Dedifferentiated amniotic fluid mesenchymal stem cell (primary cell): ENCODE results near the gene TMEM165.
"Not testable (repeated sequence)": the region's sequence is repeated elsewhere in the genome, so short reads cannot be mapped to it uniquely, and the experiment has no call there.

Source experiments
- DNase-seq: peaks from one replicate; pipeline ENCODE4 v3.0.0-alpha.2; 2016; ENCODE audit errors: extremely low spot score

TMEM165 gene, protein sequence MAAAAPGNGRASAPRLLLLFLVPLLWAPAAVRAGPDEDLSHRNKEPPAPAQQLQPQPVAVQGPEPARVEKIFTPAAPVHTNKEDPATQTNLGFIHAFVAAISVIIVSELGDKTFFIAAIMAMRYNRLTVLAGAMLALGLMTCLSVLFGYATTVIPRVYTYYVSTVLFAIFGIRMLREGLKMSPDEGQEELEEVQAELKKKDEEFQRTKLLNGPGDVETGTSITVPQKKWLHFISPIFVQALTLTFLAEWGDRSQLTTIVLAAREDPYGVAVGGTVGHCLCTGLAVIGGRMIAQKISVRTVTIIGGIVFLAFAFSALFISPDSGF

DNA sequence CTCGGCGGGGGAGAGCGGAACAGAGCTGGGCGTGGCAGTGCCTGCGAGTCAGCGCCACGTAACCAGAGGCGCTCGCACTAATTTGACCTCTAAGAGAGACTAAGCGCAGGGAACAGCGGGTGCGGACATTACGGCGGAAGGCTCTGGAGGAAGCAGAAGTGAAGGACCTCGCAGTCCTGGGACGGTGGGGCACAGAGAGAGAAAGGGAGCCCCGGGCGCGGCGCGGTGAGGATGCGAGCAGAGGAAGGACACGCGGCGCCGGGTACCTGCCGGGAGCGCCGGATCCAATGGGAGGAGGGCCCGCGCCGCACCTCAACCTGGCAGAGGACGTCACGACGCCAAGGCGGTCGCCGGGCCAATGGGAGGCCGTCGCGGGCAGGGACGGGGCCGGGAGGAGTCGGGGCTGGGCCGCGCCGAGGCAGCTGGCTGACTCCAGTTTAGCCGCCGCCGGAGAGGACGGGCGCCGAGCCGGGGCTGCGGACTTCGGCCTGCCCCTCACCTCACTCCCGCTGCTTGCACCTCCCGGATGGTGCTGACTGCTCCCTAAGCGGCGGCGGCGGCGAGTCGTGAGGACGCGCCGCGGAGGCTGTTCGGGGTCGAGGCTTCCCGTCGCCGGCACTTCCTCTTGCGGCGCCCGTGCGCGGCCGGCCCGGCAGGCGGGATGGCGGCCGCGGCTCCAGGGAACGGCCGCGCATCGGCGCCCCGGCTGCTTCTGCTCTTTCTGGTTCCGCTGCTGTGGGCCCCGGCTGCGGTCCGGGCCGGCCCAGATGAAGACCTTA lies at the start of gene TMEM165:
TMEM165 (plus strand) TSS at position 429 of the 779 bp plus-strand sequence; CDS start at position 662, 233 bp downstream.
- peak; percentile 72 for DNase-seq

DNA sequence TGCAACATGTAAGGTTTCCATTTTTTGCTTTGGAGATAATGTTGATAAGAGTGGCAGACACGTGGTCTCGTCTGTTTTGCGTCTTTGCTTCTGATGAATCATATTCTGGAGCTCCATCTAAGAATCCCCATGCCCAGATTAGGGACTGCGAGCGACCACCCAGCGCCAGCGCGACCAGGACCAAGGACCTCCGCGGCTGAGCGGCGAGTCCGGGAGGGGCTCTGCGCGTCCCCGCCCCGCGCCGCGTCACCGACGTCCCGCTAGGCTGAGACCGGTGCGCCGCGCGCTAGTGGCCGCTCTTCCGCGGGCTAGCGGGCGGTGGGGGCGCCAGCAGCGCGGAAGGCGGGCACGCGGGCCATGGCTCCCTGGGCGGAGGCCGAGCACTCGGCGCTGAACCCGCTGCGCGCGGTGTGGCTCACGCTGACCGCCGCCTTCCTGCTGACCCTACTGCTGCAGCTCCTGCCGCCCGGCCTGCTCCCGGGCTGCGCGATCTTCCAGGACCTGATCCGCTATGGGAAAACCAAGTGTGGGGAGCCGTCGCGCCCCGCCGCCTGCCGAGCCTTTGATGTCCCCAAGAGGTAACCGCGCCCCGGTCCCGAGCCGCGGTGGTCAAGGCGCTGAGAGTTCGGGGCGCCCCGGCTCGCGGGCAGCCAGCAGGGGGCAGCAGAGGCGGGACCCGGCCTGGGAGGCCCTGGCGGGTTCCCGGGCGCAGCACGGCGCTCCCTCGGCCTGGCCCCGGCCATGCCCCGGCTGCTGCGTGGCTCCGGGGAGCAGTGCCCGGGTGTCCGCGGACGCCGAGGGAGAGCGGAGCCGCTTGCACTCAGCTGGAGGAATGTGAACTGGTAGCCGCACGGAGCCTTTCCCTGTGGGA lies 49.5 kb upstream of the TMEM165 start, which contains the start of gene SRD5A3:
SRD5A3 (plus strand) TSS at position 263 of the 871 bp plus-strand sequence; CDS start at position 358, 95 bp downstream.
- DNase-seq = peak; percentile 66

DNA sequence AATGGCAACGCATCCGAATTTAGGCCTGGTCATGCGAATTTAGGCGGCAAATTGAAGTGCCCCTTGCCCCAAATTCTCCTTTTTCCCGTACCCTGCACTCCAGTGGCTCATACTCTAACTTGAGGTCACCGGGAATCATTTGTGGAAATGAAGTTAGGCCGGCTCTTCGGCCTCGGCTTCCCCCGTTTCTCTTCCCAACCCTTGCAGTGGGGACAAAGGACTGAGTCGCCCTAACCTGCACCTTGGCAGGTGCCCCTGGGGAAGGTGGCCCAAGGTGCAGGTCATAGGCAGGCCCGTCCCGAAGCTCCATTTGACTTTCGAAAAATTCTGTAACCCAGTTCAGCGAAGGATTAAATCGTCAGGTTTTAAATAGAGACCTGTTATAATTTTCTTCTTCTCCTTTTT lies 48.9 kb upstream of the TMEM165 start:
- no peak for DNase-seq

DNA sequence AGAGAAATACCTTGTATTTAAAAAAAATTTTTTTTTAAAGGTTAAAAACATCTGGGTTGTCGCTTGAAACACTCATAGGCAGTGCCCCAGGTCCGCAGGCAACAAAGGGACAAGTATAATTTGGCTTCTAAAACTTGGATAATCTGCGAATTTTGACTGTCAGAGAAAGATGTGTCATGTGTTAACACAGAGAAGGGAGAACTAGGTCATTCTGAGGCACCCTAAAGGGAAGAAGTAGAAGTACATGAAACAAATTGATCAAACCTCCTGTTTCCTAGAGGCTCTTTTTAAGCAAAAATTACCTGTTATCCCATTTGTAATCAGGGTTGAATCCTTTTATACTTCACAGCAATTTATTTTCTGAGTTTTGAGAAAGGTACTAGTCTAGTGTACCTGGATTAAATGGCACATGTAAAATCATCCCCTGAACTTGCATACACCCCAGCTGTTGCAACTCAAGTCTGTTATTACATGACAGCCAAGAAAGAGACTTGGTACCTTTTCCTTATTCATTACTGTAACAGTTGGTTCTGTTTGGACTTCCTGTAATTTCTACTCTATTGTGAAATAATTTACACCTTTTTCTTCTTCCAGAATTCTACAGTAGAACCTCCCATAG lies 48.0 kb upstream of the TMEM165 start:
- no peak for DNase-seq

DNA sequence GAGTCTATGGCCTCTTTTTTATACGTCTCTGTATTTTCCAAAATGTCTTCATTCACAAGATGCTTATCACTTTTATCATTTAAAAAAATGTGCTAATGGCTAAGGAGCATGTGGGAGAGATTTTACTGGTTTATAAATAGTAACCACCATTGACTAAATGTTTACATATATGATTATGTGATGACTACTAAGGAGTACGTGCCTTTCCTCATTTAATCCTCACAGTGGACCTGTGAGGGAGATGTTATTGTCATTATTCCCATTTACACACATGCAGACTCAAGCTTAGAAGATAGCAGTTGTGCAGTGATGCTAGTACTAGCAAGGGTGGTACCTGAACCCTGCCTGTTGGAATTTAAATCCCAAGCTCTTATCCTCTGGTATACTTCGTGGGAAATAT lies 47.3 kb upstream of the TMEM165 start:
- no peak for DNase-seq

DNA sequence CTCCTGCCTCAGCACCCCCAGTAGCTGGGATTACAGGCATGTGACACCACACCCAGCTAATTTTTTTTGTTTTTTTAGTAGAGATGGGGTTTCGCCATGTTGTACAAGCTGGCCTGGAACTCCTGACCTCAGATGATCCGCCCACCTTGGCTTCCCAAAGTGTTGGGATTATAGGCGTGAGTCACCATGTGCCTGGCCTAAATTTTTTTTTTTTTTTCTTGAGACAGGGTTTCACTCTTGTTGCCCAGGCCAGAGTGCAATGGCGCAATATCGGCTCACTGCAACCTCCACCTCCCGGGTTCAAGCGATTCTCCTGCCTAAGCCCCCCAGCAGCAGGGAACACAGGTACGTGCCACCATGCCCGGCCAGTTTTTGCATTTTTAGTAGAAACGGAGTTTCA lies 44.9 kb upstream of the TMEM165 start:
- not testable (repeated sequence) for DNase-seq

DNA sequence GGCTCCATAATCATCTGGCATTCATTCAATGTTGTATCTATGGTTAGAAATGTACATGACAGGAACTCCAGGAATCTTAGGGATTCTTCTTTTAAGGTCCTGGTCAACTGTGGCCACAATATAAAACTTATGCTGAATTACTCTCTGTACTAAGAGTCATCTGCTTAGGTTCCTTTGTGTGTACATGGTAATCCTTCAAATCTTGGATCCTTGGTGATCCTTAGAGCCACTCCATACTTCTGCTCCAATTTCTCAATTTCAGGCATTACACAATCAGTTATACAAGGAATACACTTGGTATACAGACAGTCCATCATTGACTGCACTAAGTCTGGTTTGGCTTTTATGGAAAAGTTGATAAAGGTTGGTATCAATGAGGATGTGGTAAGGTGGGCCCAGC lies 43.9 kb upstream of the TMEM165 start:
- DNase-seq = no peak

DNA sequence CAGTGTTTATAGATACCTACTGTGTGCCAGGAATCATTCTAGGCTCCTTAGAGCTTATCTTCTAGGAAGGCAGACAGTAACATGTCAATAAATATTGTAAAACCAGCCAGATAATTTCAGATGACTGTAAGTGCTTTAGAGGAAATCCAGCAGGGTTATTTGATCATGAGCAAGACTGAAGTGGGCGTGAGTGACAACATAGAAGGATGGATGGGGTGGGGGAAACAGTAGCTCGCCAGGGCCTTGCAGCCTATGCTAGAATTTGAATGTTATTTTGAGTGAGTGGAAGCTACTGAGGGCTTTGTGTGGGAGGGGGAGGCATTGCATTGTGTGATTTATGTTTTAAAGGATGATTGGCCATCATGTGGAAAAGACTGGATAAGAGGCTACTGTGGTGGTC lies 43.0 kb upstream of the TMEM165 start:
- DNase-seq = no peak

DNA sequence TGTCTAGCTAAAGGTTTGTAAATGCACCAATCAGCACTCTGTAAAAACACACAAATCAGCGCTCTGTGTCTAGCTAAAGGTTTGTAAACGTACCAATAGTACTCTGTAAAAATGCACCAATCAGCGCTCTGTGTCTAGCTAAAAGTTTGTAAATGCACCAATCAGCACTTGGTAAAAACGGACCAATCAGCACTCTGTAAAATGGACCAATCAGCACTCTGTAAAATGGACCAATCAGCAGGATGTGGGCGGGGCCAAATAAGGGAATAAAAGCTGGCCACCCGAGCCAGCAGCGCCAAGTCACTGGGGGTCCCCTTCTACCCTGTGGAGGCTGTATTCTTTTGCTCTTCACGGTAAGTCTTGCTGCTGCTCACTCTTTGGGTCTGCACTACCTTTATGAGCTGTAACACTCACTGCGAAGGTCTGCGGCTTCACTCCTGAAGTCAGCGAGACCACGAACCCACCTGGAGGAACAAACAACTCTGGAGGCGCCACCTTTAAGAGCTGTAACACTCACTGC lies 42.5 kb upstream of the TMEM165 start:
- not testable (repeated sequence) for DNase-seq

DNA sequence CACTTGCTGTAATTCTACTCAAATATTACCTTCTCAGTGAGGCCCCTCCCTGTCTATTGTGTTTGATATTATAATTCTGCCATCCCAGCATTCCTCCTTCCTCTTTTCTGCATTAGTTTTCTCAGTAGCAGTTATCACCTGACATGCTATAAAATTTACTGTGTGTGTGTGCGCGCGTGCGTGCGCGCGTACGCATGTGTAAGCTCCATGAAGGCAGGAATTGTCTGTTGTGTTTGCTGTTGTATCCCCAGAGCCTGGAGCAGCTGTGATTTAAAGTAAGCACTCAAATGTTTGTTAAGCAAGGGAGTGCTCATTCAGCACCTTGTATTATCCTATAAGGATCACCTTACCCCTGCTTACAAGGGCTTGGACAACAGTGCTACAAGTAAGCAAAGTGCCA lies 41.1 kb upstream of the TMEM165 start:
- no peak for DNase-seq

DNA sequence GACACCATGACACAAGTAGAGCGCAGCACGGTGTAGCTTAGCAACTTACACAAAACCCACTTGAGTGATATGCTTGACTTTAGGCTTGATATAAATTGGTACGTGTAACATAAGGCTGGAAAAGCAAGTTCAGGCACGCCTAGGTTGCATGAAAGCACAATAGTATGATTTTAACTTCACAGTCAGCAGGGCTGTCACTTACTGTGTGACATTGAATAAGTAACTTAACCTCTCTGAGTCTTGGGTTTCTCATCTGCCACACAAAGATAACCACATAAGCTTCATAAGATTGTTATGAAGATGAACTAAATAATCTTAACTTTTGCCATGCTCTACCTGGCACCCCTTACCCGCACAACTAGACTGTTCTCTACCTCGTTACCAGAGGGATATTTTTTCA lies 40.2 kb upstream of the TMEM165 start:
- no peak for DNase-seq

DNA sequence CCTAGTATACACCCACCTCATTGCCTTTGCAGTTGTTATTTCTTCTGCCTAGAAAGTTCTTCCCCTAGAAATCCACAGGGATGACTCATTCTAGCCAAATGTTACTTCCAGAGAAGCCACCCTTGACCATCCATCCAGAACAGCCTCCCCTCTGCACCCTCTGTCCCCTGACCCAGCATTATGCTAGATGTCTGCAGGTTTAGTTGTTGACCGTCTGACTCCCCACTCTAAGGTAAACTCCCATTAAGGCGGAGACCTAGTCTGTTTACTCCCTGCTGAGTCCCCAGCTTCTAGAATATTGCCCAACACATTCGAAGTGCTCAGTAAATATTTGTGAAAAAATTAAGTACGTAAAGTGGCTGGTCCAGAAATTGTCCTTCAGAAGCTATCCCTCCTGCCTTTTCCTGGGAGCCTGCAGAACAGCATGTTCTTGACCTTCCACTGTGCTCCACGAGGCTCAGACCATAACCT lies 38.7 kb upstream of the TMEM165 start:
- DNase-seq = no peak

DNA sequence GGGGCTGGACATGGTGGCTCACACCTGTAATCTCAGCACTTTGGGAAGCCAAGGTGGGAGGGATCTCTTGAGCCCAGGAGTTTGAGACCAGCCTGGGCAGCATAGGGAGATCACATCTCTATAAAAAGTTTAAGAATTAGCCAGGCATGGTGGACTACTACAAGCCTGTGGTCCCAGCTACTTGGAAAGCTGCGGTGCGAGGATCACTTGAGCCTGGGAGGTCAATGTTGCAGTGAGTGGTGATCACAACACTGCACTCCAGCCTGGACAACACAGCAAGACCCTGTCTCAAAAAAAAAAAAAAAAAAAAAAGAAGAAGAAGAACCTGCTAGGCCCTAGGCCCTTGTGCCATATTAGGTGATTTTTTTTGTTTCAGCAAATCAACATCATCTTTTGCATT lies 37.5 kb upstream of the TMEM165 start:
- DNase-seq = no peak

DNA sequence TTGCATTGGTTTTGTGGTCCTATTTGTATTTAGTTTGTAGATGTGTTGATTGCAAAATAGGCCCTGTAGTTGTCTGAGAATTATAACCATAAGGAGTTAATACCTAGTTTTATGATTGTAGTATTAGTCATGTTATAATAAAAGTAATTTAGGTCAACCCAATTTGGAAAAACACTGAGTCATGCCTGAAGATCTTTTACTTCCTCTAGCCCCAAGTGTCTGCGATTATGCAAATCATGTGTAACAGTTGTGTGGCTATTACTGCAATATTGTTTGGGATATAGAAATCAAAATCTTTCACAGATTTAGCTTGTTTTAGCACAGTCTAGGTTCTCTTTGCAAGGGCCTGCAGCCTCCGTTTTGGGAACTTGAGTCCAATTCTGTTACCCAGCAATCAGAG lies 37.1 kb upstream of the TMEM165 start:
- peak; percentile 84 for DNase-seq

DNA sequence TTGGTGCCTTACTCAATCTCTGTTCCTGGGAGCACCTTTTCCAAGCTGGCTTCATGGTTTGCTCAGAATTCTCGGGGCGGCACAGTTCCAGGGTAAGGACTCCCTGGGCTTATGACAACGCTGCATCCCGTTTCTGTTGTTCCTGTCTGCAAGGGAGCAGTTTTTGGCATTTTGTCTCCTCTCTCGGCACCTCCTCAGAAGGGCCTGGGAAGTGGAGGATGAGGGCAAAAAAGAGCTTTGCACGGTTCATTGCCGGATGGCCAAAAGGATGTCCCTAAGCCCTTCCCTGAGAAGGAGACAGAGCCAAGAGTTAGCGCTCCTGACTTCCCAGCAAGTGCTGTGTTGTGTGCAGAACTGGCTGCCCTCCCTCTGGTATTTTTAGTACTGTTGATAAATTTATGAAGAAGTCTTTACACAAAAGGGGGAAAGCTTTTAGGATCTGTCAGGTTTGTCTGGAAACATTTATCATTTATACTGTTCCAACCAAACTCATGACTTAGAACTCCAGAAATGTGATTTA lies 36.3 kb upstream of the TMEM165 start:
- no peak for DNase-seq

DNA sequence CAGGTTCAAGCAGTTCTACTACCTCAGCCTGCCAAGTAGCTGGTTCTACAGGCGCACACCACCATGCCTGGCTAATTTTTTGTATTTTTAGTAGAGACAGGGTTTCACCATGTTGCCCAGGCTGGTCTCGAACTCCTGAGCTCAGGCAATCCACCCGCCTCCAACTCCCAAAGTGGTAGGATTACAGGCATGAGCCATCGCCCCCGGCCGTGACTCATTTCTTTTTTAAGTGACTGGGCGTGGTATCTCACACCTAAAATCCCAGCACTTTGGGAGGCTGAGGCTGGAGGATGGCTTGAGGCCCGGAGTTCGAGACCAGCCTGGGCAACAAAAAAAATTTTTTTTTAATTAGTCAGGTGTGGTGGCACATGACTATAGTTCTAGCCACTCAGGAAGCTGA lies 32.8 kb upstream of the TMEM165 start:
- not testable (repeated sequence) for DNase-seq

DNA sequence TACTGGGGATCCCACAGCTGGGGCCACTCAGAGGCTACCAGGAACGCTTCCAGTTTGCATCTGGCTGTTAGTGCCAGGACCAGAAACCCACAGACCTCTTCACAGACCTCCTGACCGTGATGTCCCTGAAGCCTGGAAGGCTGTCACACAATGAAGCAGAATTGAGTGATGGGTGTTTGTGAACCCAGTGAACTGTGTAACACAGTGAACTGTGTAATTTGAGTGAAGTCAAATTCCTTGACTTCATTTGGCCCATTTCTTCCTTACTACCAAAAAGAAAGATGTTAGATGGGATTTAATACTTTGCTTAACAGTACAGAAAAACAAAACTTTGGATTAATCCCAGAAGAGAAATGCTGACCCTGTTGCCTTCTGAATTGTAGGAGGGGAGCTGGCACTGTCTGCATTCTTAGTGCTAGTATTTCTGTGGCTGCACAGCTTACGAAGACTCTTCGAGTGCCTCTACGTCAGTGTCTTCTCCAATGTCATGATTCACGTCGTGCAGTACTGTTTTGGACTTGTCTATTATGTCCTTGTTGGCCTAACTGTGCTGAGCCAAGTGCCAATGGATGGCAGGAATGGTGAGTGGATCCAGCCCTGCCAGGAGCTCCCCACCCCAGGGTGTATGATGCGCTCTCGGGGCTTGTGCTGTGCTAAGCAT lies 31.9 kb upstream of the TMEM165 start:
- DNase-seq = no peak

DNA sequence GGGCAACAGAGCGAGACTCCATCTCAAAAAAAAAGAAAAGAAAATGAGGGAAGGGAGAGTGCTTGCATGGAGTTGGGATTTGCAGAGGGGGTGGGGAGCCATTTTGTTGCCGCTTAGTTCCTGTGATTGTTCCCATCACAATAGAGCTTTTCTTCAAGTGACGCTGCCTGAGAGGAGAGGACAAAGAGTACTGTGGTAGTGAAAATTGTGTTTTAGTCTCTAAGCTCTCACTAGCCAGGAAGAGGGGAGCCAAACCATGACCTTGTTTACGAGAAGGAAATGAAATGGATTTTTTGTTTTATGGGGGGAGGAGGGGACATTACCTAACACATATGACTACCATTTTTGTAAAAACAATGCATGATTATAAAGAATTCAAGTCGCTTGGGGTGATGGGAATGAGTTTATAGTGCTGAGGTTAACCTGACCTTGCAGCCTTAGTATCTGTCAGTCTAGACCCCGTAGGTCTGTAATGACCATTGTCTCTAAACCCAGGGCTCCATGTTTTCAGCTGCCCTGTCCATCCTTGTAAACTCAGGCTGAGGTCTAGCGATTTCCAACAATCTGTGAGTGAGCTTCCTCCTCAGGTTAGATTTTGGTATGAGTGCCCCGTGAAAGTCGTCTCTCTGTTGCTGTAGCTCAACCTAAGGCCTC lies 30.9 kb upstream of the TMEM165 start:
- no peak for DNase-seq

DNA sequence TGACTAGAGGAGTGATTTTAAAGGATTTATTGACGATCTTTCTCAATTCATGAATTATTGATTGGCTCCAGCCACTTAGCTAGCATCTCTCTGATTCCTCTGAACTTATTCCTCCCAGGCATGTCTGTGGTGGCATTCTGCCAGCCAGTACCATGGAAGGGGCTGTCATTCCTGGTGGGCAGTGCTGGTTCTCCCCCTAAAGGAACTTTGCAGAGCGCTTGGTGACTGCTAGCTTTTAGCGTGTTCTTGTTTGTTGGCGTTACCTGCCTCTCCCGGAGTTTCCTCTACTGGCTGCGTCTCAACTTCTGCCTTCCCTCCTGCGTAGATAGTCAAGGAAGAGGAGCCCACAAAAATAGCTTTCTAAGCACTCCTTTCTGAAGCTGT lies 30.4 kb upstream of the TMEM165 start:
- DNase-seq = no peak

DNA sequence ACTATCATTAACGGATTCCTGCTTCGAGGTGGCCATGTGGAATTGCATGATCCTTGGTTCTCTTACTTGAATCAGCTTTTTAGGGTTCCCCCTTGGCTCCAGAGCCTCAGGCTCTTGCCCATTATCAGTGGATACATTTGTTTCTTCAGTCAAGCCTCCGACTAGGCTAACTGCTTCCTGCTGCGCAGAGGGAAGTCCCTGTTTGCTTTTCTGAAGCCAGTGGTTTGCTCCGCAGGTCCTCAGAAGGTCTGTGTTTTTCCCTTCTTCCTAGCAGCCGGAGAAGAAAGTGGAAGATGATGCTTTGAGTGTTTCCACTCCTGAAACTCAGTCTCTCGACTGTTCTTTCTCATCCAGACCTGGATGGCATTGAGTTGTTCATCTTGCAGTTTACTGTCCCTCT lies 29.1 kb upstream of the TMEM165 start:
- DNase-seq = no peak
